ENCODE data around the gene RAB17. TPM values are rescaled to one million over a fixed set of nuclear protein-coding genes. Genes with fewer than 3 reads are reported as not detected.

The RAB17 gene
- total and polyA plus RNA-seq, 10 of the 15 experiments (the other 5 are each of a cell fraction or from before 2014, with no cell fraction given): 0.07 to 1.4 (median 0.28) TPM; not detected in 3

- WGBS (ENCODE audit: insufficient coverage, insufficient replicate concordance, low lambda C conversion rate, missing lambda C conversion rate): 33% methylated on average over 9 of the region's 9 CpGs
- TF ChIP-seq SUZ12 (IDR thresholded peaks at IDR 0.05; ENCODE audit: unreplicated experiment) (no peak), BHLHE40 (IDR thresholded peaks at IDR 0.05; ENCODE audit: borderline replicate concordance in 1 of 2, low read depth in 2 of 2, low read length in 1 of 2) (no peak), ELK1 (IDR thresholded peaks at IDR 0.05; ENCODE audit: low read depth, low read length) (no peak), RCOR1 (conservative IDR thresholded peaks at IDR 0.05; ENCODE audit: low read depth, low read length) (no peak), HSF1 (IDR thresholded peaks at IDR 0.05; ENCODE audit: low read depth, low read length) (no peak), CHD2 (IDR thresholded peaks at IDR 0.05; ENCODE audit: borderline replicate concordance, low read depth, low read length) (no peak), BRCA1 (IDR thresholded peaks at IDR 0.05; ENCODE audit: low read depth, low read length) (no peak), MAX (IDR thresholded peaks at IDR 0.05; ENCODE audit: low read depth, low read length) (no peak), ZNF687 (IDR thresholded peaks at IDR 0.05) (no peak), NBN (IDR thresholded peaks at IDR 0.05) (no peak), KAT2A (conservative IDR thresholded peaks at IDR 0.05; ENCODE audit: control insufficient read depth, low read depth, low read length) (no peak), BCLAF1 (IDR thresholded peaks at IDR 0.05) (no peak), NR2F1 (conservative IDR thresholded peaks at IDR 0.05) (no peak)
Observed at GRCh38 chr2:237574467-237574866, 16.1 kb downstream of the RAB17 start.

More at GRCh38 chr2:237574467-237574866, 16.1 kb downstream of the RAB17 start:
- no peaks in the 10 kb centered on the region for H3K9me3 ChIP-seq (replicated peaks; ENCODE audit: control insufficient read depth, insufficient read depth, low read length)
- RAD21 ChIA-PET (ENCODE audit: unreplicated experiment): interaction anchor here (7.4 kb wide), 1 partner anchor 63 kb away, joined by 300 read pairs; no protein-coding TSS in a partner anchor
- H3K9ac ChIP-seq (ENCODE audit: control insufficient read depth, insufficient read depth, low read length): no peak overlapping the region
- H3K79me2 ChIP-seq (ENCODE audit: control insufficient read depth, insufficient read depth, low read length): no peaks in the 10 kb centered on the region
- H3K4me2 ChIP-seq (ENCODE audit: control insufficient read depth, insufficient read depth): no peak overlapping the region
- intact Hi-C loops (cut with micrococcal nuclease; ENCODE audit: unreplicated experiment) (loop anchor here (5.0 kb wide), 1 partner anchor 152 kb away; no protein-coding TSS in a partner anchor), in situ Hi-C loops (cut with MboI) (loop anchor here (5.0 kb wide), 2 partner anchors 62 to 417 kb away; no protein-coding TSS in a partner anchor)
- H3K27ac ChIP-seq (ENCODE audit: control insufficient read depth, insufficient read depth): no peak overlapping the region
- SMC1A ChIA-PET (ENCODE audit: uncharacterized antibody, unreplicated experiment): interaction anchor here (1.2 to 7.1 kb wide), 2 partner anchors 36 to 63 kb away, joined by 3 to 190 read pairs; no protein-coding TSS in a partner anchor
- POLR2A ChIA-PET: no interaction called here
- DNase-seq (ENCODE audit: low read depth, low spot score) (no peak), FAIRE-seq (no peak), ATAC-seq (no peak)
- CTCF ChIA-PET: interaction anchor here (1.3 to 6.7 kb wide), 4 partner anchors 8 to 170 kb away, joined by 4 to 364 read pairs (median 29); no protein-coding TSS in a partner anchor
- no peaks in the 10 kb centered on the region for H4K20me1 ChIP-seq (ENCODE audit: control insufficient read depth, insufficient read depth)
- H3K36me3 ChIP-seq (ENCODE audit: control insufficient read depth in 2 of 2, insufficient read depth in 2 of 2, low read length in 1 of 2): no peaks in the 10 kb centered on the region
- H3K4me1 ChIP-seq (ENCODE audit: control insufficient read depth, insufficient read depth, low read length): no peaks in the 10 kb centered on the region
- BruUV-seq (replicated peaks): no TSS peak
- no peak overlapping the region for H2AFZ ChIP-seq (ENCODE audit: control insufficient read depth, low read depth, low read length)
- no peak overlapping the region for H3K4me3 ChIP-seq
- peaks cover 0 to 2% of the 10 kb centered on the region in 2 experiments; a peak in 1 of 4 replicates for H3K27me3 ChIP-seq (replicated peaks in 1 of 2; ENCODE audit: control insufficient read depth in 2 of 2, insufficient read depth in 2 of 2, low read length in 1 of 2)

All from GM12878 (cell line).